ENCODE data around the gene PLEKHG2. TPM values are rescaled to one million over a fixed set of nuclear protein-coding genes. Genes with fewer than 3 reads are reported as not detected.

The PLEKHG2 gene
- total RNA-seq, 1 donor from 2014 or later = 60.0 TPM

DNA sequence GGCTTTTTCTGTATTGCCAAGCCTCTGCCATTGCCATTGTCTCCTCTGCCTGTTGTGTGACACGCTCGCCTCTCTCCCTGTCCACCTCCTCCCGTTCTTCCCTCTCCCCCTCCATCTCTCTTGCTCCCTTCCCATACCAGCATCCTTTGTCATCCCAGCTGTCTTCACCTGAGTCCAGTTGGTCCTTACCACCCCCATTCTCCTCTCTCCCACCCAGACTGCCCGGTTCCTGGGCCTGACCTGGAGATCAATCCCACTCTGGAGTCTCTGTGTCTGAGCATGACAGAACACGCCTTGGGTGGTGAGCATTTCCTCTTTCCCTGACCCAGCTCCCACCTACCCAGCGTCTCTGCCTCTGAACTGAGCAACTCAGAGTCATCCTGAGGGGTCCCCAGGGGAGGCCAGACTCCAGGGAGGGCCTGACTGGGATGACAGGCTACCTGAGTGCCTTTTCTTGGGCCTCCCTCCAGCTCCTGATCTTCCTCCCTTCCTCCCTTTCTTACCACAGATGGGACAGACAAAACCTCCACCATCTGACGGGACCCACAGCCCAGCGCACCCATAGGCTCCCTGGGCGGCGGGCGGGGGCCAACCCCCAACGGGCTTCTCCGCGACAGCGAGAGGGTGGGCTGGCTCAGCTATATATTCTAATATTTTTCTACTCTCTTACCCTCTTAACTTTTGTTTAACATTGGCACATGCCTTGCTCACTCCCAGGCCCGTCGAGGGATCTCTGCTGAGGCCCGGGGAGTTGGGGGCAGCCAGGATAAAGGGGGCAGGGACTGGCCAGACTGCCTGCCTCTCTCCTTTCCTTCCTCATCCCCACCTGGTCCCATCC, 29.3 kb upstream of the PLEKHG2 start:
- DNase-seq (ENCODE audit: extremely low read depth, low read depth, low spot score) = no peak

DNA sequence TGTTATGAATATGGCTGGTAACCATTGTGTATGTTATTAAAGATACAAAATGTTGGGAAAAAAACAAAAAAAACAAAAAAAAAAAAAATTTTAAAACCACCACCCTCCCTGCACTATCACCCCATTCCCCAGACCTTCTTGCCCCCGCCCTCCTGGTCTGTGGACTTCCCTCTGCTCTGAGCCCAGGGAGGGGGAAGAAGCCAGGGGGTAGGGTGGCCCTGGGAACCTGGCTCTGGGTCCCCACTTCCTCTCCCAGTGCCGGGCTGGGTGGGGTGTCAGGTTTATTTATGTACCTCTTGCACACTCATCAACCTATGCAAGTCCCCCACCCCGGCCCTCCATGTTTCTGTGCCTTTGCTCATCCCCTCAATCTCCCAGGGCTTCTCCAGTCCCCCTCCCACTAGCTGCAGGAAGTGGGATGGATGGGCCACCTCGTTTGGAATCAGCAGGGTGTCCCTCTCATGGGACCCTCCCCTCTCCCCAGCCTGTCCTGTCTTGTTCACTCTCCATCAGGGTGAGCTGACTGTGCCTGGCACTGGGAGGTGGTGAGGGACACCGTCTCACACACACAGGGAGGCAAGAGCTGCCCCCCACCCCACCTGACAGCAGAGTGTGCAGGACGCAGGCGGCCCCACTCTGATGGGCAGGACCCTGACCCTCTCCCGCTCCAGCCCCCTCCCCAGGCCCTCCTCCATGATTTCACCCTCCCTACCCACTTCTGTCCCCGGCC, 27.5 kb upstream of the PLEKHG2 start:
- DNase-seq (ENCODE audit: extremely low read depth, low read depth, low spot score) = no peak

DNA sequence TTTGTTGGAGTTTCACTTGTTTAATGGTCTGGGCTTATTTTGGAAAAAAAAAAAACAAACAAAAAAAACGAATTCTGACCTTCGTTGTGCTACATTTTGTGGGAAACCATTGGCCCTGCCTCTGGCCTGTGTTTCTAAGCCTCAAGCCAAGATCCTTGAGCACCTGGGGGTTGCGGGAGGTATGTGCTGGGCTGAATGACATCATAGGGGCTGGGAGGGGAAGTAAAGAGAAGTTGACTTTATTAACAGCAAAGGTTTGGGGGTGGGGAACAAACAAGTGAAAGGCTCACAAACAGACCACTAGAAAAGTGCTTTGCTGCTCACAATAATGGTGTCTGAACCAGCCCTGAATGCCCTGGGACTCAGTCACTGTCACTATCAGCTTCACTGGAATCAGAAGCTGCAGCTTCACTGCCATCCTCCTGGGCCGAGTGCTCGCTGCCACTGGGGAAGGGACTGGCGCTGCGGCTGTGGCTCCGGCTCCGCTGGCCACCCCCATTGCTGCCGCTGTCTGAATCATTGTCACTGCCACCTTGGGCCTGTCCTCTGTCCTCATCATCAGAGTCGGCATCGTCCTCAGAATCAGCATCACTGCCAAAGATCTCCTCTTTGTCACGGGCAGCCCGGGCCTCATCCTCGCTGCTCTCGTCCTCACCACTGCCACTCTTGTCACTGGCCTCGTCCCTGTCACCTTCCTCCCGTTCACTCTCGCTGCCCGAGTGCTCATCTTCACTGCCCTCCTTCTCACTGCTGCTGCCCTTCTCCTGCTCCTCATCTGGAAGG, 26.6 kb upstream of the PLEKHG2 start:
- no peak for DNase-seq (ENCODE audit: extremely low read depth, low read depth, low spot score)

DNA sequence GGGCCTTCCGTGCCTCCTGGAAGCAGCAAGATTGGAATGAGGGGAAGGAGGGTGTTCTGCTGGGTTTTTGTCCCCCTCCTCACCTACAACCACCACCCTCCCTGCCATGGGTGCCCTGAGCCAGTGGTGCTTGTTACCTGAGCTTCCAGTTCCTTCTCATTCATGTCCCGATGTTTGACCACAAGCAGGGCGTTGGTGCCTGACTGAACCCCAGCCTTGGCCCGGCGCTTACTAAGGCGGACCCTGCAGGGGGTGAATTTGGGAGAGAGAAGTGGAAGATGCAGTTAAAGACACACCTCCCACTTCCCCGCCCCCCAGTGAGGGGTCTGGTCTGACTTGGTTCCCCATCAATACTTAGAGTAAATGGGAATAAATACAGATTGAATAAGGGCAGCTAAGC, 25.9 kb upstream of the PLEKHG2 start:
- DNase-seq (ENCODE audit: extremely low read depth, low read depth, low spot score) = no peak

DNA sequence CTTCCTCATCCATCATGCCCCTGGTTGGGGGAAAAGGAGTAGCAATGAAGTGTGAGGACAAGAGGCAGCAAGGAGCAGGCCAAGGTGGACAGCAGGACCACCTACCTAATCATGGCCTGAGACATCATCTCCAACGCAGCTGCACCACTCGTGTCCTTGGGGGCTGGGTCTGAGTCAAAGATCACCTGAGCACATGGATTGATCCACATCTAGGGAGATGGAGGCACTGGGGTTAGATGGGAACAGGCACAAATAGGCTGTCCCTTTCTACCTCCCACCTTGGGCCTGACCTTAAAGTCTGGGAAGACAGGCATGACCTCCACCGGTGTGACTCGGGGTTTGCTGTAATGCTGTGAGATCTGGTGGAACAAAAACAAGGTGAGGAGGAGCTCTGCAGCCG, 23.8 kb upstream of the PLEKHG2 start:
- no peak for DNase-seq (ENCODE audit: extremely low read depth, low read depth, low spot score)

DNA sequence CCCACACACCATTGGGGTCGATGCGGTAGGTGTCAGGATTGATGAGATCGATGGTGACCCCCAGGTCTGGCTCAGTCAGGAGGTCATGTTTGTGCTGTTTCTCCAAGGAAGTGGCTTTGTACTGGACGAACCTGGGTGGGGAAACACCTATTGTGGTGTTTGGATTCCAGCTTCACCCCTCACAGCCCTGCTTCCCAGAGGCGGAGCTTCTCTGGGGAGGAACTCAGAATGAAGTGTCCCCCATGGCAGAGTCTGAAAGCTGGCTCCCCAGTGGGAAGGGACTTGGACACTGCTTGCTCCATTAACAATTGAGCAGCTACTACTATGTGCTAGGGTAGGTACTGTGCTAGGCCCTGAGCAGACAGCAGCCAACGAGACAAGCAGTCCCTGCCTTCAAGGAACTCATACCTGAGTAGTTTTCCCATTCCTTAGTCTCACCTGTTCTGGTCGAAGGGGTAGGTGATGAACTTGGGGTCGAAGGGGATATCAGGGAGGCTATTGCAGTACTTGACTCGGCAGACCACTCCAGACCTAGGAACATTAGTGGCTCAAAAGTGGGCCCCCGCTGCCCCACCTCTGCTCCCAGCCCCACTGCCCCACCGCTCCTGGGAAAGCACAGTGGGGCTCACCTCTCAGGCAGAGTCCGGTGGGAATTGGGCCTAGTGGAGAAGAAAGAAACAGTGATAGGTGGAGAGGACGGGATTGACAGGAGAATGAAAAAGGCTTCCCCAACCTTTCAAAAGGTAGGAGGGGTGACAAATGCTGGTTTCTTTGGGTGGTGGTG, 22.6 kb upstream of the PLEKHG2 start:
- no peak for DNase-seq (ENCODE audit: extremely low read depth, low read depth, low spot score)

DNA sequence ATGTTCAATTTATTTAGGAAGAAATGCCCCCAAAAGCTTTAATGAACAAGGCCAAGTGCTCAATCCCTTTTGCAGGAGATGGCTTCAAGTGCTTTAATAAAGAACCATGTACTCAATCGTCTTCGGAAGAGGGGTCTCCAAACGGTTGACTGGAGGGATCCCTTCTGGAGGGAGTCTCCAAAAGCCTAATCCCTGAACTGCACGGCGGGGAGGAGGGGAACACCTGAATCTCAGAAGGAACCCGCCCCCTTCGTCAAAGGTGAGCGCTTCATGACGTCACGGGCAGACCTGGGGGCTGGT, 22.1 kb upstream of the PLEKHG2 start:
- no peak for DNase-seq (ENCODE audit: extremely low read depth, low read depth, low spot score)

DNA sequence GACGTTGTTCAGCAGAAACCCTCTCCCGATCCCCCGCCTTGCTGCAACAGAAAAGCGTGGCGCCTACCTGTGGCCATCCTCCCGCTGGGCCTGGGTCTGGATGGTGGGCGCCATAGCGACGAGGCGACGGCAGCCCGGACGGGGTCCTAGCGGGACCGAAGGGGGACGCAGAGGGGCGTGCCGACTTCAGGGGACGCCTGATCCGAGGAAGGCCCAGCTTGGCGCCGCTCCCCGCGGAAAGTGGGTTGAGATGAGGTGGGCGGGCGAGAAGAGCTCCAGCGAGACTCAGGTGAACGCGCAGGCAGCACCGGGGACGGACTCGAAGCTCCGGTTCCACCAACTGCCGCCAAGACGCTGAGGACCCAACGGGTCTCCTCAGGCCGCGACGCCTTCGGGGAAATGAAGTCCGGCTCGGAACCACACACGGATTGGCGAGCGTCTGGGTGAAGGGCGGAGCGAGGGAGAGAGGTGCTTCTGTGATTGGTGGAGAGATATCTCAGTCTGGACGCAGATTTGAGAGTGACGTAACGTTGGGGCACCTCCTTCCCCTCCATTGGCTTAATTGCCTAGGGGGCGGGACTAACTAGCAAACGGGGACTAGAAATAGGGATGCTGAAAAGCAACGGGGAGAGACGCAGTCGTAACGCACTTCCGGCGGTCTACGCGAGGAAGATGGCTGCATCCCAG, 21.6 kb upstream of the PLEKHG2 start, which contains the start of the genes MED29 and PAF1:
Gene MED29 (plus strand): TSS at position 628 of the 687 bp plus-strand sequence. CDS start 45 bp downstream, at position 673.
Gene PAF1 (minus strand): TSS at position 356 of the 687 bp plus-strand sequence. CDS start 242 bp downstream, at position 114.
- DNase-seq (ENCODE audit: extremely low read depth, low read depth, low spot score) = peak; percentile 99

DNA sequence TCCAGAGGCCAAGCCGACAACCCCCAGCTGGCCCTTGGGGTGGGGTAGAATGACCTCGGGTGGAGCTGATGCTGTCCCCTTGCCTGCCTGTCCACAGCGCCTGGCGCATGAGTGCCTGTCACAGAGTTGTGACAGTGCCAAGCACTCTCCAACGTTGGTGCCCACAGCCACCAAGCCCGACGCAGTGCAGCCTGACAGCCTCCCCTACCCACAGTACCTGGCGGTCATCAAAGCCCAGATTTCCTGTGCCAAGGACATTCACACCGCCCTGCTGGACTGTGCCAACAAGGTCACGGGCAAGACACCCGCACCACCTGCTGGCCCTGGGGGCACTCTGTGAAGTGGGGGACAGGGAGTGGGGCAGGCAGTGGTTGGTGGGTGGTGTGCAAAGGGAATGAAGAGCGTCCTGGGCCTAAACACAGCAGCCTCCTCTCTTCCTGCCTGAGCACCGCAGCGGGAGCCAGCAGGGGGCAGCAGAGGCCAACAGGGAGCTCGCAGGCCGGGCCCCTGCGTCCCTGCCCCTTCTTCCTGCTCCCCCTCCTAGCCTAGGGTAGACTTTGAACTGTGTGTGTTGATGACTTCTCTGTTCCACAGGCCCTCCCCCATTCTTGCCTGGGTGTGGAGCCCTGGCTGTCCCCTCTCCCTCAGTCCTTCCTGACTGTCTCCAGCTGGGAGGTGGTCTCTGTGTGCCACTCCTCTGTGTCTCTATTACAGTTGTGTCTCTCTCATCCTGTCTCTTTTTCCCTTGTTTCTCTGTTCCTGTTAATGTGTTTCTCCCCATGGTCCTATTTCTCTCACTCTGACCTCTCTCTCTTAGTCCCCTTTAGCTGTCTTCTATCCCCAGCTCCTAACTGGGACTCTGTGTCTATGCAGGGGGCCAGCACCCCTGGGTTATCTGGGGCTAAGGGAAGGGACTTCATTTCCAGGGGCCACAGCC, 14.8 kb upstream of the PLEKHG2 start:
- DNase-seq (ENCODE audit: extremely low read depth, low read depth, low spot score) = no peak

DNA sequence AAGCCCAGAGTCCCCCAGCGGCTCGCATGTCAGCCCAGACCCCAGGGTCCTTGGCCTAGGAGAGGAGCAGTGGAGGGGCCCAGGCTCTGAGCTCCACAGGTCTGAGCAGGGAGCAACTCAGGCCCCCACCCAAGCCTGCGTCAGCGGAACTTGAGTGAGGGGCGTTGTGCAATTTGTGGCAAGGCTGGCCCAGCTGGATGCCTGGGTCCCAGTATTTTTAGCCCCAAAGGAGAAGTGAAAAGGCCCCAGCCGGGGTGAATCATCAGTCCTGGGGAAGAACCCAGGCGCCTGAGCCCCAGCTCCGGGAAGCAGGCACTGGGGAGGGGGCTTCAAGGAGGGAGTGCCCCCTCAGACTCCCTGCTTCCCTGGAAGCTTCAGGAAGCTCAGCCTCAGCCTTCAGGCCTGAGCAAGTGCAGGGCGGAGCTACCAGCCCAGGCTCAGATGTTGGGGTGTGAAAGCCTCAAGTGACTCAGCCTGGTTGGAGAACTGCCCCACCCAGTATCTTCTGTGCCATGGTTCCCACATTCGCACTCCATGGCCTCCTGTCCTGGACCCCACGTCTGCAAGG, 14.1 kb upstream of the PLEKHG2 start:
- no peak for DNase-seq (ENCODE audit: extremely low read depth, low read depth, low spot score)

DNA sequence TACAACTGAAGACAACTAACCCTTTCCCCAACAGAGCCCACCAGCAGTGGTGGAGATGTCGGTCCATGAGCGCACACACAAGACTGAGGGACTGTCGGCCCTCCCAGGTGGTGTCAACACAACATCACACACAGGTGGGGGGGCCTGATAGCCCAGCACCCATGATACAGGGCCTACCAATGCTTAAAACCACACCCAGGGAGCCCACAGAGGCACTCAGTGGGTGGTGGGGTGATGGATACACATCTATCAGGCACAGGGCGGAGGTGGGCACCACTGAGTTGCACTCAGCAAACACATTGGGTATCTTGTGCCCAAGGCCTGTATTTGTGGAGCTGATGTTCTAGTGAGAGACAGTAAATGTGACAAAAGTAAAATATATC, 12.8 kb upstream of the PLEKHG2 start:
- DNase-seq (ENCODE audit: extremely low read depth, low read depth, low spot score) = no peak

DNA sequence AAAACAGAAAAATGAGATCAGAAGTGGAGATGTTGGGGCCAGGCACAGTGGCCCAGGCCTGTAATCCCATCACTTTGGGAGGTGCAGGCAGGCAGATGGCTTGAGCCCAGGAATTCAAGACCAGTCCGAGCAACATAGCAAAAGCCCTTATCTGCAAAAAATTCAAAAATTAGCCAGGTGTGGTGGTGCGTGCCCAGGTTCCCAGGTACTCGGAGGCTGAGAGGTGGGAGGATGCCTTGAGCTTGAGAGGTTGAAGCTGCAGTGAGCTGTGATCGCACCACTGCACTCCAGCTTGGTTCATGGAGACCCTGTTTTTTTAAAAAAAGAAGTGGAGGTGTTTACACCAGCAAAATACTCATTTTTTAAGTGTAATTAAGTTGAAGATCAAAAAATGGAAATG, 12.4 kb upstream of the PLEKHG2 start:
- DNase-seq (ENCODE audit: extremely low read depth, low read depth, low spot score) = no peak

DNA sequence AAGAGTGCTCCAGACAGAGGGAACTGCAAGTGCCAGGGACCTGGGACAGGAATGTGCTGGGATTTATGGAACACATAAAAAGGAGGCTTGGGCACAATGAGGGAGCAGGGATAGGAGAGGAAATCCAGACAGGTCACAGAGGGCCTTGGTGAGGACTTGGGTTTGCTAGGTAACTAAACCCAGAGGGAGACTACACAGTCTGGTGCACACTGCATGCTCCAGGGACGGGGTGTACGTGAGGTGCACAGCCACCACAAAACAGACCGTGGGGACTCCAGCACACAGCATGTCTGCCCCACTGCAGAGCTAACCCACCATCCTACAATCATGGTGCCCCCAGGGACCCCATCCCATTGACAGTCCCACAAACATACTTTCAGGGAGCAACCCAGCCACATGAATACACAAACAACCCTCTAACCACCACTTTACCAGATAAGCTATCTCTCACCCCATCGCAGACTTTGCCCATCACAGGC, 11.4 kb upstream of the PLEKHG2 start:
- no peak for DNase-seq (ENCODE audit: extremely low read depth, low read depth, low spot score)

DNA sequence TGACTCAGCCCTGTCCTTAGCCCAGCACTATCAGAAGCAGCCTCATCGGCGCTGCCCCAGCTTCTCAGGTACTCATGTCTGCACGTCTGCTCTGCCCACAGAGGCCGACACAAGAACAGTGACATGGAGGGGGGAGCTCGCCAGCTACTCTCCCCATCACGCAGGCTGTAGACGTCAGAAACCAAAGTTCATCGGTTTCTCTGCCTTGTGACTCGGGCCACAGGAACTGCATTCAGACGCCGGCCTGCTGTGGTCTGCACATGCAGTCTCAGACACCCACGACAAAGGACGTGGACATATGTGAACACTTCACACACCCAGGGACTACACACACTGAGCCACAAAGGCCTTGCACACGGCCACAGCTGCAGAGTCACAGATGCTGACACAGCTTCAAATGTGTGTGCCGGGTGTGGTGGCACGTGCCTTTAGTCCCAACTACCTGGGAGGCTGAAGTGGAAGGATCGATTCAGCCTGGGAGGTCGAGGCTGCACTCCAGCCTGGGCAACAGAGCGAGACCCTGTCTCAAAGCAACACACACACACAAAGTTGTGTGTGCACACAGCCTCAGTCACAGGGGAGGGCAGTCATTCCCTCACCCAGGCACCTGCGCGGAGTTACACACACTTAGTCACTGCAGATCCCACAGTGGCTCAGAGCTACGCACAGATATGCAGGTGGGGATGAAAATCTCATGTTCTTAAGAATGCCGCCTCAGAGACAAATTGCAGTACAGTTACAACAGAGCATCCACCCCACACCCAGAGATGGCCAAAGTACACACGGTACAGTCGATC, 10.7 kb upstream of the PLEKHG2 start:
- DNase-seq (ENCODE audit: extremely low read depth, low read depth, low spot score) = no peak

DNA sequence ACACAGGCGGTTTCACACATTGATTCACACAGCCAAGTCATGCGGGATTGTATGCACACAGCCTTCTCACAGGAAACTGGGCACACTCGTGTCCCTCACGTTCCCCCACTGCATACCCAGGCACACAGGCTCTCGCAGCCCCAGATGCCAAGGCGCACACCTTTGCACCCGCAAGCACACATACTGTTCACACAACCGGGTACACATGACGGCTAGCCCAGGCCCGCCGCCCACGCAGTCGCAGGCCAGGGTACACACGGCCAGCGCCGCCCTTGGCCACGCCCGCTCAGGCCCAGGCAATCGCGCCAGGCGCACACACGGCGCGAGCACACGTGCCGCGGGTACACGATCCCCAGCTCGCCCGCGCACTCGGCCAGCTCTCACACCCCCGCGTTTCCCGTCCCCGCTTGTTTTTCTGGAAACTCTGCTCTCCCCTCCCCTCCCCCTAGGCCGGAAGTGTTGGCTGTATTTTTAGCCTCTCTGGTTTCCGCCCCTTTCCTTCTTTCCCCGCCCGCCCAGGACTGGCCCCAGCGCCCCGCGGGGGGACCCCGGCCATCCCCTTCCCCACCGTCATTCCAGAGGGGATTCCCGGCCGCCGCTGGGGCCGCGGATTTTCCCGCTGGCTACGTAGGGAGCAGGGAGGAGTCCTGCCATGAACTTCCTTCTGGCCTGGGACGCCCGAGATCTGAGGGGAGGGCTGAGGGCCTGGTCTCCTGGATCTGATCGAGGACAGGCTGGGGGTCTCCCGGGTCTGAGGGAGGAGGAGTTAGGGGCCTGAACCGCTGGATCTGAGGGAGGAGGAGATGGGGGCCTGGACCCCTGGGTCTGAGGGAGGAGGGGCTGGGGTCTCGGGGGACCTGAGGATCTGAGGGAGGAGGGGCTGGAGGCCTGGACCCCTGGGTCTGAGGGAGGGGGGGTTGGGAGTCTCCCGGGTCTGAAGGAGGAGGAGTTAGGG, 9.8 kb upstream of the PLEKHG2 start:
- no peak for DNase-seq (ENCODE audit: extremely low read depth, low read depth, low spot score)
